Measurements from ENCODE around the gene TUSC2. TPM values are rescaled to one million over a fixed set of nuclear protein-coding genes. Genes with fewer than 3 reads are reported as not detected.
A peak's percentile ranks its signal among the peaks of the same experiment; 100 is the strongest.

Gene TUSC2
- polyA plus RNA-seq, 2 donors, result 14.2 to 34.6 TPM

- 70 to 77% methylated on average over 14 of the region's 14 CpGs for WGBS, 2 donors
- Histone ChIP-seq H3K4me3 (ENCODE audit: low read depth in 1 of 2, low read length in 2 of 2) (peak overlapping the region; percentile 40 to 58), H3K4me1 (ENCODE audit: control insufficient read depth in 2 of 2, insufficient read depth in 2 of 2, low read length in 1 of 2) (peaks cover 12 to 22% of the 10 kb centered on the region in 2 donors), H3K27me3 (ENCODE audit: control insufficient read depth in 1 of 2, insufficient read depth in 2 of 2, low read length in 2 of 2) (no peaks in the 10 kb centered on the region), H3K27ac (ENCODE audit: low read depth in 2 of 2, low read length in 1 of 2) (peak overlapping the region; percentile 78 to 79), H3K9me3 (ENCODE audit: control insufficient read depth in 2 of 2, insufficient read depth in 1 of 2, low read depth in 1 of 2, low read length in 1 of 2) (no peaks in the 10 kb centered on the region), H3K36me3 (ENCODE audit: control insufficient read depth in 2 of 2, insufficient read depth in 2 of 2, low read length in 1 of 2) (no peaks in the 10 kb centered on the region)
Measured at GRCh38 chr3:50339485-50340146, 11.6 kb upstream of the TUSC2 start.

GRCh38 chr3:50338965-50339364, 10.9 kb upstream of the TUSC2 start:
- Histone ChIP-seq H3K4me1 (ENCODE audit: control insufficient read depth in 2 of 2, insufficient read depth in 2 of 2, low read length in 1 of 2) (peaks cover 12 to 22% of the 10 kb centered on the region in 2 donors), H3K27me3 (ENCODE audit: control insufficient read depth in 1 of 2, insufficient read depth in 2 of 2, low read length in 2 of 2) (no peaks in the 10 kb centered on the region), H3K27ac (ENCODE audit: low read depth in 2 of 2, low read length in 1 of 2) (peak overlapping the region; percentile 30 to 98), H3K9me3 (ENCODE audit: control insufficient read depth in 2 of 2, insufficient read depth in 1 of 2, low read depth in 1 of 2, low read length in 1 of 2) (no peaks in the 10 kb centered on the region), H3K4me3 (ENCODE audit: low read depth in 1 of 2, low read length in 2 of 2) (peak overlapping the region in 1 of 2 donors; percentile 13), H3K36me3 (ENCODE audit: control insufficient read depth in 2 of 2, insufficient read depth in 2 of 2, low read length in 1 of 2) (no peaks in the 10 kb centered on the region)
- WGBS, 2 donors, result 62 to 68% methylated on average over 5 of the region's 5 CpGs

GRCh38 chr3:50337175-50337861, 9.3 kb upstream of the TUSC2 start:
- peaks cover 12 to 19% of the 10 kb centered on the region in 2 donors for H3K4me1 ChIP-seq (ENCODE audit: control insufficient read depth in 2 of 2, insufficient read depth in 2 of 2, low read length in 1 of 2)
- H3K27me3 ChIP-seq (ENCODE audit: control insufficient read depth in 1 of 2, insufficient read depth in 2 of 2, low read length in 2 of 2), result no peaks in the 10 kb centered on the region
- H3K9me3 ChIP-seq (ENCODE audit: control insufficient read depth in 2 of 2, insufficient read depth in 1 of 2, low read depth in 1 of 2, low read length in 1 of 2), result no peaks in the 10 kb centered on the region
- 0 to 1% methylated on average over 68 to 79 of the region's 79 CpGs for WGBS, 2 donors
- peak overlapping the region; percentile 98 to 99 for H3K27ac ChIP-seq (ENCODE audit: low read depth in 2 of 2, low read length in 1 of 2)
- peaks cover 0 to under 1% of the 10 kb centered on the region in 2 donors for H3K36me3 ChIP-seq (ENCODE audit: control insufficient read depth in 2 of 2, insufficient read depth in 2 of 2, low read length in 1 of 2)
- peak overlapping the region; percentile 55 to 76 for H3K4me3 ChIP-seq (ENCODE audit: low read depth in 1 of 2, low read length in 2 of 2)

- H3K36me3 ChIP-seq (ENCODE audit: control insufficient read depth in 2 of 2, insufficient read depth in 2 of 2, low read length in 1 of 2), result peaks cover 1 to 6% of the 10 kb centered on the region in 2 donors
- peaks cover 10 to 18% of the 10 kb centered on the region in 2 donors for H3K4me1 ChIP-seq (ENCODE audit: control insufficient read depth in 2 of 2, insufficient read depth in 2 of 2, low read length in 1 of 2)
- H3K27ac ChIP-seq (ENCODE audit: low read depth in 2 of 2, low read length in 1 of 2), result peak overlapping the region; percentile 98 to 99
- 0 to 1% methylated on average over 23 to 31 of the region's 31 CpGs for WGBS, 2 donors
- no peaks in the 10 kb centered on the region for H3K27me3 ChIP-seq (ENCODE audit: control insufficient read depth in 1 of 2, insufficient read depth in 2 of 2, low read length in 2 of 2)
- no peaks in the 10 kb centered on the region for H3K9me3 ChIP-seq (ENCODE audit: control insufficient read depth in 2 of 2, insufficient read depth in 1 of 2, low read depth in 1 of 2, low read length in 1 of 2)
- H3K4me3 ChIP-seq (ENCODE audit: low read depth in 1 of 2, low read length in 2 of 2), result peak overlapping the region; percentile 55 to 76
Measured at GRCh38 chr3:50336452-50337174, 8.6 kb upstream of the TUSC2 start.

- H3K4me1 ChIP-seq (ENCODE audit: control insufficient read depth in 2 of 2, insufficient read depth in 2 of 2, low read length in 1 of 2), result peaks cover 4 to 6% of the 10 kb centered on the region in 2 donors
- H3K9me3 ChIP-seq (ENCODE audit: control insufficient read depth in 2 of 2, insufficient read depth in 1 of 2, low read depth in 1 of 2, low read length in 1 of 2), result peaks cover 0 to 2% of the 10 kb centered on the region in 2 donors
- H3K27me3 ChIP-seq (ENCODE audit: control insufficient read depth in 1 of 2, insufficient read depth in 2 of 2, low read length in 2 of 2), result no peaks in the 10 kb centered on the region
- no peak overlapping the region for H3K4me3 ChIP-seq (ENCODE audit: low read depth in 1 of 2, low read length in 2 of 2)
- 44 to 52% methylated on average over 5 of the region's 5 CpGs for WGBS, 2 donors
- peaks cover 16 to 21% of the 10 kb centered on the region in 2 donors for H3K36me3 ChIP-seq (ENCODE audit: control insufficient read depth in 2 of 2, insufficient read depth in 2 of 2, low read length in 1 of 2)
- peak overlapping the region; percentile 54 to 60 for H3K27ac ChIP-seq (ENCODE audit: low read depth in 2 of 2, low read length in 1 of 2)
Measured at GRCh38 chr3:50334339-50335075, 6.5 kb upstream of the TUSC2 start.

GRCh38 chr3:50333744-50334328, 5.8 kb upstream of the TUSC2 start:
- peak overlapping the region; percentile 54 to 60 for H3K27ac ChIP-seq (ENCODE audit: low read depth in 2 of 2, low read length in 1 of 2)
- WGBS, 2 donors, result 59 to 65% methylated on average over 12 of the region's 12 CpGs
- no peaks in the 10 kb centered on the region for H3K27me3 ChIP-seq (ENCODE audit: control insufficient read depth in 1 of 2, insufficient read depth in 2 of 2, low read length in 2 of 2)
- H3K36me3 ChIP-seq (ENCODE audit: control insufficient read depth in 2 of 2, insufficient read depth in 2 of 2, low read length in 1 of 2), result peaks cover 16 to 21% of the 10 kb centered on the region in 2 donors
- H3K4me3 ChIP-seq (ENCODE audit: low read depth in 1 of 2, low read length in 2 of 2), result no peak overlapping the region
- peaks cover 4 to 6% of the 10 kb centered on the region in 2 donors for H3K4me1 ChIP-seq (ENCODE audit: control insufficient read depth in 2 of 2, insufficient read depth in 2 of 2, low read length in 1 of 2)
- peaks cover 0 to 2% of the 10 kb centered on the region in 2 donors for H3K9me3 ChIP-seq (ENCODE audit: control insufficient read depth in 2 of 2, insufficient read depth in 1 of 2, low read depth in 1 of 2, low read length in 1 of 2)

GRCh38 chr3:50331364-50331907, 3.4 kb upstream of the TUSC2 start:
- no peaks in the 10 kb centered on the region for H3K27me3 ChIP-seq (ENCODE audit: control insufficient read depth in 1 of 2, insufficient read depth in 2 of 2, low read length in 2 of 2)
- H3K36me3 ChIP-seq (ENCODE audit: control insufficient read depth in 2 of 2, insufficient read depth in 2 of 2, low read length in 1 of 2), result peaks cover 16 to 21% of the 10 kb centered on the region in 2 donors
- no peak overlapping the region for H3K27ac ChIP-seq (ENCODE audit: low read depth in 2 of 2, low read length in 1 of 2)
- peaks cover 0 to 9% of the 10 kb centered on the region in 2 donors for H3K4me1 ChIP-seq (ENCODE audit: control insufficient read depth in 2 of 2, insufficient read depth in 2 of 2, low read length in 1 of 2)
- WGBS, 2 donors, result 92 to 95% methylated on average over 19 of the region's 19 CpGs
- peaks cover 0 to 2% of the 10 kb centered on the region in 2 donors for H3K9me3 ChIP-seq (ENCODE audit: control insufficient read depth in 2 of 2, insufficient read depth in 1 of 2, low read depth in 1 of 2, low read length in 1 of 2)
- no peak overlapping the region for H3K4me3 ChIP-seq (ENCODE audit: low read depth in 1 of 2, low read length in 2 of 2)

- Histone ChIP-seq H3K4me3 (ENCODE audit: low read depth in 1 of 2, low read length in 2 of 2) (no peak overlapping the region), H3K36me3 (ENCODE audit: control insufficient read depth in 2 of 2, insufficient read depth in 2 of 2, low read length in 1 of 2) (peaks cover 16 to 31% of the 10 kb centered on the region in 2 donors), H3K9me3 (ENCODE audit: control insufficient read depth in 2 of 2, insufficient read depth in 1 of 2, low read depth in 1 of 2, low read length in 1 of 2) (peaks cover 0 to 2% of the 10 kb centered on the region in 2 donors), H3K4me1 (ENCODE audit: control insufficient read depth in 2 of 2, insufficient read depth in 2 of 2, low read length in 1 of 2) (peaks cover 0 to 9% of the 10 kb centered on the region in 2 donors), H3K27ac (ENCODE audit: low read depth in 2 of 2, low read length in 1 of 2) (no peak overlapping the region), H3K27me3 (ENCODE audit: control insufficient read depth in 1 of 2, insufficient read depth in 2 of 2, low read length in 2 of 2) (no peaks in the 10 kb centered on the region)
- 94% methylated on average over 10 of the region's 10 CpGs for WGBS, 2 donors
Measured at GRCh38 chr3:50330330-50330729, 2.3 kb upstream of the TUSC2 start.

Measured in esophagus (tissue), 2 donors.